Measurements from ENCODE around the gene SLC25A10. TPM values are rescaled to one million over a fixed set of nuclear protein-coding genes. Genes with fewer than 3 reads are reported as not detected.

The SLC25A10 gene
- total and polyA plus RNA-seq, 2 of the 8 experiments (the other 6 are each of a cell fraction or from before 2014, with no cell fraction given), result 22.2 to 43.0 TPM

- no peak overlapping the region for H3K4me3 ChIP-seq (ENCODE audit: extremely low read depth in 1 of 4, insufficient read depth in 2 of 4, low read depth in 3 of 4, low read length in 4 of 4)
- no peak overlapping the region for H4K91ac ChIP-seq (replicated peaks; ENCODE audit: insufficient read length, low read length)
- no peak overlapping the region for H3K9ac ChIP-seq (replicated peaks in 1 of 4; ENCODE audit: extremely low read depth in 1 of 4, low read depth in 3 of 4, low read length in 3 of 4)
- 83% methylated on average over 7 of the region's 9 CpGs; no CpG with 5 or more reads in 1 of the 2 experiments for WGBS, 2 experiments (ENCODE audit: extremely low coverage in 1 of 2, insufficient coverage in 1 of 2, insufficient read length in 1 of 2, insufficient replicate concordance in 2 of 2, low coverage in 1 of 2, low lambda C conversion rate in 2 of 2, missing lambda C conversion rate in 1 of 2)
- ChIA-PET POLR2A (ENCODE audit: partially characterized antibody) (interaction anchor here (25.9 kb wide), 1 partner anchor 17 kb away, joined by 348 read pairs; the partner anchor contains the start of genes MRPL12 and SLC25A10), CTCF (ENCODE audit: partially characterized antibody) (interaction anchor here (0.6 to 3.2 kb wide), 13 partner anchors 9 to 144 kb away, joined by 3 to 13 read pairs (median 3); no protein-coding TSS in a partner anchor)
- H3K27me3 ChIP-seq (replicated peaks in 1 of 4; ENCODE audit: control insufficient read depth in 3 of 4, extremely low read depth in 1 of 4, insufficient read depth in 3 of 4, low read length in 3 of 4), result no peaks in the 10 kb centered on the region
- H2AFZ ChIP-seq (ENCODE audit: low read length), result no peak overlapping the region
- no peaks in the 10 kb centered on the region for H4K20me1 ChIP-seq (replicated peaks in 1 of 2; ENCODE audit: control insufficient read depth in 1 of 2, insufficient read depth in 2 of 2, low read length in 2 of 2)
- H2BK12ac ChIP-seq (ENCODE audit: low read depth, low read length), result no peak overlapping the region
- H3K23ac ChIP-seq (ENCODE audit: insufficient read length), result no peak overlapping the region
- no peak overlapping the region for H2BK15ac ChIP-seq (ENCODE audit: low read length)
- H3K4ac ChIP-seq (replicated peaks; ENCODE audit: insufficient read length, low read depth, low read length), result no peak overlapping the region
- H4K8ac ChIP-seq (ENCODE audit: extremely low read depth, insufficient read depth, low read length), result no peak overlapping the region
- no peaks in the 10 kb centered on the region for H3K23me2 ChIP-seq (ENCODE audit: low read depth, low read length)
- H3K9me3 ChIP-seq (ENCODE audit: insufficient read depth in 2 of 2, low read depth in 1 of 2, low read length in 1 of 2), result no peaks in the 10 kb centered on the region
- H2BK5ac ChIP-seq (ENCODE audit: low read depth, low read length), result no peak overlapping the region
- no peak overlapping the region for H3K27ac ChIP-seq (ENCODE audit: low read depth, low read length)
- no peak overlapping the region for H3K4me2 ChIP-seq (ENCODE audit: insufficient read depth in 1 of 2, low read depth in 2 of 2, low read length in 2 of 2)
- DNase-seq (ENCODE audit: low read depth in 1 of 2, low spot score in 2 of 2) (no peak), FAIRE-seq (no peak)
- no peaks in the 10 kb centered on the region for H3K79me1 ChIP-seq (ENCODE audit: low read depth, low read length)
- no peak overlapping the region for H2BK20ac ChIP-seq (ENCODE audit: low read length)
- no peaks in the 10 kb centered on the region for H3K79me2 ChIP-seq (ENCODE audit: control insufficient read depth in 1 of 2, insufficient read depth in 2 of 2, low read length in 2 of 2)
- no peak overlapping the region for H3K56ac ChIP-seq (replicated peaks; ENCODE audit: insufficient read length, low read depth, low read length)
- no peak overlapping the region for H2BK120ac ChIP-seq (replicated peaks; ENCODE audit: low read depth, low read length)
- no peak overlapping the region for H3K14ac ChIP-seq (ENCODE audit: insufficient read length)
- H3K36me3 ChIP-seq (ENCODE audit: control insufficient read depth in 2 of 4, insufficient read depth in 4 of 4, low read length in 3 of 4), result no peaks in the 10 kb centered on the region
- no peak overlapping the region for H4K5ac ChIP-seq (ENCODE audit: insufficient read length, low read depth, low read length)
- no peak overlapping the region for H2AK5ac ChIP-seq (ENCODE audit: low read depth, low read length)
- peaks cover 0 to 10% (median 3%) of the 10 kb centered on the region in 4 experiments; a peak in 5 of 7 replicates for H3K4me1 ChIP-seq (replicated peaks in 1 of 4; ENCODE audit: control insufficient read depth in 3 of 4, insufficient read depth in 4 of 4, low read length in 3 of 4)
- no peak overlapping the region for H3K18ac ChIP-seq (ENCODE audit: extremely low read depth, low read length)
- no peak for TF ChIP-seq CEBPB (IDR thresholded peaks at IDR 0.05; ENCODE audit: low read depth, low read length)
These were observed 13.4 kb downstream of the SLC25A10 start for GRCh38 chr17:81725439-81725838.

Data from H1 (cell line).